GM12865 (cell line): ENCODE results near the gene NRCAM.

ENCODE experiments used
- DNase-seq: peaks from one replicate; pipeline ENCODE4 v3.0.0; 2010; ENCODE audit warnings: low read depth
- H3K4me3 ChIP-seq: 2 replicates; pipeline ENCODE4 v1.5.1; 2011; ENCODE audit warnings: mild to moderate bottlenecking, low read depth, low read length, control low read depth
- TF ChIP-seq, protein P1 (sequence below): IDR thresholded peaks from 2 replicates; pipeline ENCODE4 v1.5.1; 2011; ENCODE audit warnings: low read length, control low read depth, low read depth, inconsistent platforms; ENCODE audit not compliant: insufficient read depth; ENCODE audit errors: missing control alignments

NRCAM gene

DNA sequence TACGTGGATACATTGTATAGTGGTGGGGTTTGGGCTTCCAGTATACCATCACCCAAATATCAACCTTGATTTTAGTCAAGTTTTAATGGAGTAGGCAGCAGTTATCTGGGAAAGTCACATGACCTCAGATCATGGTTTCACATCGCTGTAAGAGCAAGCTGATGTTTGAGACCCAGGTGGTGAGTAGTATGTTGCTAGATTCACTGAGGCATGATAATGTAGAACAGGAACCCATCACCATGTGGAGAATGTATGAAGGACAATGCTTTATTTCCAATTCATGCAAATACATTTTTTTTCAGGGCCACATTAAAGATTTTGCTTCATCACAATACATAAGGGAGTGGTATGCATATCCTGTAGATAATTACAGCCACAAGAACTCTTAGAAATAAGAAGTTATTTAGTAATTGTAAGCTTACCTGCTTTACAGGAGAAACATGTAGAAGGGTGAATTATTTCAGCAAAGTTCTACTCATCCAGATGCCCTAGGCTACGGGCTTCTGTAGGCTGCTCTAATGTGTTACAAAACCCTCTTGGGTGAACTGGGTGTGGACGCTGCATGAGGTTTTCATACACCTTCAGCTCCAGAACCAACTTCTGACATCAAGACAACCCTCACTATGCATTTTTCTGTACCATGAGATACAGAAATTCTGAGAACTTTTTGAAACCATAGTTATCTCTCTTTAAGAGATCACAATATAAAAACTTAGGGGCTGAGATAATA, 298.5 kb downstream of the NRCAM start:
- H3K4me3 ChIP-seq, result no peak overlapping the region
- TF ChIP-seq, protein P1, sequence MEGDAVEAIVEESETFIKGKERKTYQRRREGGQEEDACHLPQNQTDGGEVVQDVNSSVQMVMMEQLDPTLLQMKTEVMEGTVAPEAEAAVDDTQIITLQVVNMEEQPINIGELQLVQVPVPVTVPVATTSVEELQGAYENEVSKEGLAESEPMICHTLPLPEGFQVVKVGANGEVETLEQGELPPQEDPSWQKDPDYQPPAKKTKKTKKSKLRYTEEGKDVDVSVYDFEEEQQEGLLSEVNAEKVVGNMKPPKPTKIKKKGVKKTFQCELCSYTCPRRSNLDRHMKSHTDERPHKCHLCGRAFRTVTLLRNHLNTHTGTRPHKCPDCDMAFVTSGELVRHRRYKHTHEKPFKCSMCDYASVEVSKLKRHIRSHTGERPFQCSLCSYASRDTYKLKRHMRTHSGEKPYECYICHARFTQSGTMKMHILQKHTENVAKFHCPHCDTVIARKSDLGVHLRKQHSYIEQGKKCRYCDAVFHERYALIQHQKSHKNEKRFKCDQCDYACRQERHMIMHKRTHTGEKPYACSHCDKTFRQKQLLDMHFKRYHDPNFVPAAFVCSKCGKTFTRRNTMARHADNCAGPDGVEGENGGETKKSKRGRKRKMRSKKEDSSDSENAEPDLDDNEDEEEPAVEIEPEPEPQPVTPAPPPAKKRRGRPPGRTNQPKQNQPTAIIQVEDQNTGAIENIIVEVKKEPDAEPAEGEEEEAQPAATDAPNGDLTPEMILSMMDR, result no peak
- DNase-seq, result no peak

DNA sequence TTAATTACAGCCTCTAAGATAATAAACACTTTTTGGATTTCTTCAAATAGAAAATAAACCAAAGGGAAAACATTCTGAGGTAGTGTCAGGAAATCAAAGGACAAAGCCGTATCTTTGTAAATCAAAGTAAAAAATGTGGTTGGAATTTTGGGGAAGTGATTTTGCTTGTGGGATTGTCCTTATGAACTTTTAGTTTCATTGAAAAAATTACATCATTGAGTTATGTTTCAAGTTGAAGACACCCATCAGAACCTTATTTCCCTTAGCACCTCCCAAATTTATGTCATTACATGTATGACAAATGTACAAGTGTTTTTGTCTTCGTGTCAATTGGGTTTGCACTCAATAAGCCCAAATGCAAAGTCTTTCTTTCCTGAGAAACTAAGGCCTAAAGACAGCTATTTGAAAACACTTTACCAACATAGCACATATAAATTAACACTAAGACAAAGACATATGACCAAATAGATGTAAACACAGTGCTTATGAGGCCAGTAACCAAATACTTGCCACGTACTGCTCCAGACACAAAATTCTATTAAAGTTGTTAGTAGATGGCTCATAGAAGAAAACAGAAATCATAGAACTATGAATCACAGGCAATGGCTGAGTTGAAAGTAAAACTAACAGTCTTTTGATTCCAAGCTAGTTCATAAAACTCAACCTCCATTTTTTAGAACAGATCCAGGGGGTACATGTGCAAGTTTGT, 299.2 kb downstream of the NRCAM start:
- no peak overlapping the region for H3K4me3 ChIP-seq
- no peak for DNase-seq
- TF ChIP-seq, protein P1, result no peak

DNA sequence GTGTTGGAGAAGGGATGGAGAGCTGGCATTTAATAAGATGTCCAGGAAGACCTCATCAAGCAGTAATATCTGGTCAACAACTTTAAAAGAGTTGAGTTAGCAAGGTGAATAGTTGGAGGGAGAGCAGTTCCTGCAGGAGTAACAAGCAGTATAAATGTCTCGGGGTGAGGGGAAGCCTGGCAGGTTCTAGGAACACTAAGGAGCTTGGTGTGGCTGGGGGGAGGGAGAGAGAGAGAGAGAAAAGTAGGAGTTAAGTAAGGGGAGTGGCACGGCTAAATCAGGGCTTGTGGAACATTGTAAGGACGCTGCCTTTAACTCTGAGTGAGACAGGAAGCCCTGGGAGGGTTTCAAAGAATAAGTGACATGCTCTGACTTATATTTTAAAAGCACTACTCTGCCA, 304.0 kb downstream of the NRCAM start:
- no peak for DNase-seq
- no peak overlapping the region for H3K4me3 ChIP-seq
- TF ChIP-seq, protein P1, result no peak

DNA sequence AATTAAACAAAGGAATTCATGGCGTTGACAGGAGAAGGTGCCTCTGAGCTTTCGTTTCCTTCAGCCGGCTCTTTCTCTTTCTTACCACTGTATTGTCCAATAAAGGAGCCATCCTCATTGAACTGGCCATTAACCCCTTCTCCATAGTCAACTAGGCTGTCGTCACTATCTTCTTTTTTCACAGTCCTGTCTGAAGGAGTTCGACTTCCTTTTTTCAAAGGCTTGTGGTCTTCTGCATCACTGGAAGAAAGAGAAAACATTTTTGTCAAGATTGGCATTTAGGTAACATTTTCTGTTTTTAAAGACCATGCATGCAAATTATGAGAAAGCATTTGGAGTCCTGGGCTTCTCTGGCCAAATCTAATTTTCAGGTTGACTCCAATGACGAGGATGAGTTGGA, 306.3 kb downstream of the NRCAM start:
- TF ChIP-seq, protein P1, result no peak
- DNase-seq, result no peak
- H3K4me3 ChIP-seq, result no peak overlapping the region

DNA sequence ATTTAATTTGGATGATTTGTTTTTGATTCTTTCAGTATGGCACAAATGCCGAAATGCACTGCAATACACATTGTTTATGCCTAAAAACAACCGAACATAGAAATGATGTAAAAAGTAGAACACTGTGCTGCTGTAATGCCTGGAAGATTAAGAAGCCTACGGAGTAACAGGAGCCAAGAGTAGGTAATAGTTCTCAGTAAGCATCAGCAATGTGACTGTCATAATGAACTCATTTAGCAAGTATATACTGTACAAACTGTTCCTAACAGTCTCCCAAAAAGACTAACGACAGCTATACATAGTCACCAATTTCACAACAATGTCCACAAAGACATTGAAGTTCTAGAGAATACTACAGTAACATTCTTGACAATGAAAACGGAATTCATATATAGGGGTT, 307.1 kb downstream of the NRCAM start:
- TF ChIP-seq, protein P1, result no peak
- no peak for DNase-seq

DNA sequence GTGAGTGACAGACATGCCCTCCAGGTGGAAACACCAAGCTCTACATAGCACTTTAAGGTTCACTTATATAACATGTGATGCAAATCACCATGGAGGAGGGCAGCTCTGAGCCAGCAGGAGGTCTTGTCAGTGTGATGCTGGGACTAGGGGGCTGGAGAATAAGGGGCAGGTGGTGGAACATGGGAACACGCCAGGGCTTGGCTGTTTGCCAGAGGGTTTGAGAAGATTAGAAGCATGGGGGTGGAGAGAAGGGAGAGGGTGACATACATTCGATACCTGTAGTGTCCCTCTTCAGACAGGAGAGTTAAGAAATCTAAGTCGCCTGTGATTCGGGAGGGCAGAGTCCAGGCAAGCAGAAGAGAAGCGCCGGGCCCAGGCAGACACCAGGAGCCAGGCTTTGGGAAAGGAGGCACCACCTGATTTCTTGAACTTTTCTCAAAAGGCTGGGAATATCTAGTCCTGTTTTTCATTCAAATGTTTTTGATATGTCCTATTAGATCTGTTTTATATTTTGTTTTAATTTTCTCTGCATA, 309.1 kb downstream of the NRCAM start:
- H3K4me3 ChIP-seq, result no peak overlapping the region
- TF ChIP-seq, protein P1, result no peak
- no peak for DNase-seq

More for the DNA sequence above, 307.1 kb downstream of the NRCAM start:
- H3K4me3 ChIP-seq, result no peak overlapping the region
